WTC11 (cell line): Measurements from ENCODE around the gene NBAS. TPM values are rescaled to one million over a fixed set of nuclear protein-coding genes. Genes with fewer than 3 reads are reported as not detected.

Experiments used
- ATAC-seq: fragments of 200-7000 bp; cut with Tn5 transposase; 2 replicates; pipeline ENCODE4 v1.10.0; 2021; ENCODE audit warnings: mild to moderate bottlenecking, moderate library complexity
- CTCF ChIA-PET: fragments of 300-600 bp; sonication (Branson Sonifier 250); formaldehyde crosslinking; loops from one replicate; lab custom pipeline; 2021; ENCODE audit warnings: antibody characterized with exemption; lab: Charles Lee
- POLR2A ChIA-PET: fragments of 350-600 bp; sonication (Branson Sonifier 250); formaldehyde crosslinking; loops from one replicate; lab custom pipeline; 2021; ENCODE audit warnings: antibody characterized with exemption; lab: Charles Lee
- DNase-seq: peaks from one replicate; pipeline ENCODE4 v3.0.0; 2021; ENCODE audit warnings: low spot score
- H3K27ac Mint-ChIP-seq: 2 replicates; pipeline ENCODE4 v1.8.0; 2021; ENCODE audit warnings: mixed read lengths
- H3K27me3 Mint-ChIP-seq: 2 replicates; pipeline ENCODE4 v1.8.0; 2021; ENCODE audit warnings: low read depth, mild to moderate bottlenecking, moderate library complexity, mixed read lengths
- H3K36me3 Mint-ChIP-seq: 2 replicates; pipeline ENCODE4 v1.8.0; 2021; ENCODE audit warnings: mixed read lengths
- H3K4me1 Mint-ChIP-seq: 2 replicates; pipeline ENCODE4 v1.8.0; 2022; ENCODE audit warnings: mixed read lengths
- H3K4me3 Mint-ChIP-seq: 2 replicates; pipeline ENCODE4 v1.8.0; 2021; ENCODE audit warnings: mild to moderate bottlenecking, moderate library complexity, mixed read lengths
- H3K9me3 Mint-ChIP-seq: 2 replicates; pipeline ENCODE4 v1.8.0; 2021; ENCODE audit warnings: mixed read lengths
- FOXP1 ChIP-seq: sonication (generic); formaldehyde crosslinking; IDR thresholded peaks from 2 replicates; pipeline ENCODE4 v1.8.0; 2022; ENCODE audit warnings: missing genetic modification reagents, mild to moderate bottlenecking, moderate library complexity, borderline replicate concordance
- GABPB1 ChIP-seq: sonication (generic); formaldehyde crosslinking; IDR thresholded peaks from 2 replicates; pipeline ENCODE4 v1.8.1; 2023; ENCODE audit warnings: mild to moderate bottlenecking, missing genetic modification reagents
- IRF2 ChIP-seq: sonication (generic); formaldehyde crosslinking; IDR thresholded peaks from 2 replicates; pipeline ENCODE4 v1.8.0; 2022; ENCODE audit warnings: low read depth, missing genetic modification reagents, borderline replicate concordance
- JUN ChIP-seq: sonication (generic); formaldehyde crosslinking; IDR thresholded peaks from 2 replicates; pipeline ENCODE4 v1.8.0; 2023; ENCODE audit warnings: mild to moderate bottlenecking, missing genetic modification reagents
- NFATC4 ChIP-seq: fragments of 250-450 bp; sonication (Bioruptor Pico); IDR thresholded peaks from 2 replicates; pipeline ENCODE4 v1.9.0; 2021; ENCODE audit warnings: mild to moderate bottlenecking
- NFYB ChIP-seq: sonication (generic); formaldehyde crosslinking; conservative IDR thresholded peaks from 2 replicates; pipeline ENCODE4 v1.8.0; 2022; ENCODE audit warnings: low read depth, missing genetic modification reagents
- NR1H2 ChIP-seq: sonication (generic); formaldehyde crosslinking; IDR thresholded peaks from 2 replicates; pipeline ENCODE4 v1.9.0; 2021; ENCODE audit warnings: mild to moderate bottlenecking, moderate library complexity, missing genetic modification reagents
- NR2C2 ChIP-seq: sonication (generic); formaldehyde crosslinking; IDR thresholded peaks from 2 replicates; pipeline ENCODE4 v1.8.0; 2022; ENCODE audit warnings: mild to moderate bottlenecking, missing genetic modification reagents
- OVOL2 ChIP-seq: fragments of 250-450 bp; sonication (Bioruptor Pico); IDR thresholded peaks from 2 replicates; pipeline ENCODE4 v1.9.0; 2021; ENCODE audit warnings: mild to moderate bottlenecking, borderline replicate concordance
- TEAD4 ChIP-seq: sonication (generic); formaldehyde crosslinking; IDR thresholded peaks from 2 replicates; pipeline ENCODE4 v1.8.0; 2022; ENCODE audit warnings: mild to moderate bottlenecking, missing genetic modification reagents
- ZNF416 ChIP-seq: fragments of 250-450 bp; sonication (Bioruptor Pico); IDR thresholded peaks from 2 replicates; pipeline ENCODE4 v1.9.0; 2021; ENCODE audit warnings: mild to moderate bottlenecking, inconsistent platforms
- ZNF671 ChIP-seq: fragments of 250-450 bp; sonication (Bioruptor Pico); IDR thresholded peaks from 2 replicates; pipeline ENCODE4 v1.8.0; 2021; ENCODE audit warnings: mild to moderate bottlenecking
- total RNA-seq: library from RNA; stranded (reverse); gene quantifications from 3 replicates; pipeline ENCODE4 v1.2.3, GENCODE V29; 2021
- TF ChIP-seq, protein P1 (sequence below): sonication (generic); formaldehyde crosslinking; IDR thresholded peaks from 2 replicates; pipeline ENCODE4 v1.8.1; 2023; ENCODE audit warnings: mild to moderate bottlenecking, missing genetic modification reagents, borderline replicate concordance
- TF ChIP-seq, protein P2 (sequence below): sonication (generic); formaldehyde crosslinking; IDR thresholded peaks from 2 replicates; pipeline ENCODE4 v1.8.0; 2022; ENCODE audit warnings: mild to moderate bottlenecking, missing genetic modification reagents
- TF ChIP-seq, protein P3 (sequence below): sonication (generic); formaldehyde crosslinking; IDR thresholded peaks from 2 replicates; pipeline ENCODE4 v1.8.0; 2023; ENCODE audit warnings: mild to moderate bottlenecking, missing genetic modification reagents
- TF ChIP-seq, protein P4 (sequence below): fragments of 200-600 bp; IDR thresholded peaks from 2 replicates; pipeline ENCODE4 v1.8.0; 2022; ENCODE audit warnings: antibody characterized with exemption
- TF ChIP-seq, protein P5 (sequence below): fragments of 250-450 bp; sonication (Bioruptor Pico); IDR thresholded peaks from 2 replicates; pipeline ENCODE4 v1.9.0; 2021; ENCODE audit warnings: moderate library complexity, mild to moderate bottlenecking, inconsistent platforms, borderline replicate concordance
- TF ChIP-seq, protein P6 (sequence below): sonication (generic); formaldehyde crosslinking; IDR thresholded peaks from 2 replicates; pipeline ENCODE4 v1.8.1; 2023; ENCODE audit warnings: mild to moderate bottlenecking, missing genetic modification reagents
- TF ChIP-seq, protein P7 (sequence below): fragments of 250-450 bp; sonication (Bioruptor Pico); IDR thresholded peaks from 2 replicates; pipeline ENCODE4 v1.9.0; 2021; ENCODE audit warnings: mild to moderate bottlenecking, borderline replicate concordance
- TF ChIP-seq, protein P8 (sequence below): sonication (generic); formaldehyde crosslinking; IDR thresholded peaks from 2 replicates; pipeline ENCODE4 v1.8.0; 2022; ENCODE audit warnings: mild to moderate bottlenecking, missing genetic modification reagents

The NBAS gene
- total RNA-seq, 1 experiment from 2014 or later, result 32.3 TPM

DNA sequence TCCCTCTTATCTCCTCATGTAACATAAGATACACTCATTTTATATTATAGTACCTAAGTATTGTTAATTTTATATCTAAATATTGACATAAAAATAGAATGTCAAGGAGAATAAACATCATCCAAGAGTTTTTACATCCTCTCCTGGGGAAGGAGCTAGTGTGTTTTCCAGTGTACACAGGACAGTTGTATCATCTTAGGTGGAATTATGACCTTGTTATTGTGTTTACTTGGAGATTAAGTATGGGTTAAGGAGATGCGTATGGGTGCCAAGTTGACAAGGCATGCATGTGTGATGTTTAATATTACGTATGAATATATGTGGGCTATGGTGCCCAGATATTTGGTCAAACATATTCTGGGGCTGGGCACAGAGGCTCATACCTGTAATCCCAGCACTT lies 19.3 kb upstream of the NBAS start:
- no peak overlapping the region for H3K27ac Mint-ChIP-seq
- H3K9me3 Mint-ChIP-seq, result peaks cover 13% of the 10 kb centered on the region
- DNase-seq, result no peak
- peaks cover 10% of the 10 kb centered on the region for H3K4me1 Mint-ChIP-seq
- TF ChIP-seq NR2C2 (CRISPR knock-in tag) (no peak), GABPB1 (no peak), OVOL2 (CRISPR knock-in tag) (no peak), NFATC4 (CRISPR knock-in tag) (no peak), JUN (CRISPR knock-in tag) (no peak), FOXP1 (CRISPR knock-in tag) (no peak), IRF2 (no peak), TEAD4 (no peak), ZNF671 (CRISPR knock-in tag) (no peak), NFYB (CRISPR knock-in tag) (no peak), NR1H2 (no peak), ZNF416 (CRISPR knock-in tag) (no peak)
- TF ChIP-seq, protein P1, sequence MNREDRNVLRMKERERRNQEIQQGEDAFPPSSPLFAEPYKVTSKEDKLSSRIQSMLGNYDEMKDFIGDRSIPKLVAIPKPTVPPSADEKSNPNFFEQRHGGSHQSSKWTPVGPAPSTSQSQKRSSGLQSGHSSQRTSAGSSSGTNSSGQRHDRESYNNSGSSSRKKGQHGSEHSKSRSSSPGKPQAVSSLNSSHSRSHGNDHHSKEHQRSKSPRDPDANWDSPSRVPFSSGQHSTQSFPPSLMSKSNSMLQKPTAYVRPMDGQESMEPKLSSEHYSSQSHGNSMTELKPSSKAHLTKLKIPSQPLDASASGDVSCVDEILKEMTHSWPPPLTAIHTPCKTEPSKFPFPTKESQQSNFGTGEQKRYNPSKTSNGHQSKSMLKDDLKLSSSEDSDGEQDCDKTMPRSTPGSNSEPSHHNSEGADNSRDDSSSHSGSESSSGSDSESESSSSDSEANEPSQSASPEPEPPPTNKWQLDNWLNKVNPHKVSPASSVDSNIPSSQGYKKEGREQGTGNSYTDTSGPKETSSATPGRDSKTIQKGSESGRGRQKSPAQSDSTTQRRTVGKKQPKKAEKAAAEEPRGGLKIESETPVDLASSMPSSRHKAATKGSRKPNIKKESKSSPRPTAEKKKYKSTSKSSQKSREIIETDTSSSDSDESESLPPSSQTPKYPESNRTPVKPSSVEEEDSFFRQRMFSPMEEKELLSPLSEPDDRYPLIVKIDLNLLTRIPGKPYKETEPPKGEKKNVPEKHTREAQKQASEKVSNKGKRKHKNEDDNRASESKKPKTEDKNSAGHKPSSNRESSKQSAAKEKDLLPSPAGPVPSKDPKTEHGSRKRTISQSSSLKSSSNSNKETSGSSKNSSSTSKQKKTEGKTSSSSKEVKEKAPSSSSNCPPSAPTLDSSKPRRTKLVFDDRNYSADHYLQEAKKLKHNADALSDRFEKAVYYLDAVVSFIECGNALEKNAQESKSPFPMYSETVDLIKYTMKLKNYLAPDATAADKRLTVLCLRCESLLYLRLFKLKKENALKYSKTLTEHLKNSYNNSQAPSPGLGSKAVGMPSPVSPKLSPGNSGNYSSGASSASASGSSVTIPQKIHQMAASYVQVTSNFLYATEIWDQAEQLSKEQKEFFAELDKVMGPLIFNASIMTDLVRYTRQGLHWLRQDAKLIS (CRISPR knock-in tag), result no peak
- TF ChIP-seq, protein P2, sequence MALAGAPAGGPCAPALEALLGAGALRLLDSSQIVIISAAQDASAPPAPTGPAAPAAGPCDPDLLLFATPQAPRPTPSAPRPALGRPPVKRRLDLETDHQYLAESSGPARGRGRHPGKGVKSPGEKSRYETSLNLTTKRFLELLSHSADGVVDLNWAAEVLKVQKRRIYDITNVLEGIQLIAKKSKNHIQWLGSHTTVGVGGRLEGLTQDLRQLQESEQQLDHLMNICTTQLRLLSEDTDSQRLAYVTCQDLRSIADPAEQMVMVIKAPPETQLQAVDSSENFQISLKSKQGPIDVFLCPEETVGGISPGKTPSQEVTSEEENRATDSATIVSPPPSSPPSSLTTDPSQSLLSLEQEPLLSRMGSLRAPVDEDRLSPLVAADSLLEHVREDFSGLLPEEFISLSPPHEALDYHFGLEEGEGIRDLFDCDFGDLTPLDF (CRISPR knock-in tag), result no peak
- TF ChIP-seq, protein P3, sequence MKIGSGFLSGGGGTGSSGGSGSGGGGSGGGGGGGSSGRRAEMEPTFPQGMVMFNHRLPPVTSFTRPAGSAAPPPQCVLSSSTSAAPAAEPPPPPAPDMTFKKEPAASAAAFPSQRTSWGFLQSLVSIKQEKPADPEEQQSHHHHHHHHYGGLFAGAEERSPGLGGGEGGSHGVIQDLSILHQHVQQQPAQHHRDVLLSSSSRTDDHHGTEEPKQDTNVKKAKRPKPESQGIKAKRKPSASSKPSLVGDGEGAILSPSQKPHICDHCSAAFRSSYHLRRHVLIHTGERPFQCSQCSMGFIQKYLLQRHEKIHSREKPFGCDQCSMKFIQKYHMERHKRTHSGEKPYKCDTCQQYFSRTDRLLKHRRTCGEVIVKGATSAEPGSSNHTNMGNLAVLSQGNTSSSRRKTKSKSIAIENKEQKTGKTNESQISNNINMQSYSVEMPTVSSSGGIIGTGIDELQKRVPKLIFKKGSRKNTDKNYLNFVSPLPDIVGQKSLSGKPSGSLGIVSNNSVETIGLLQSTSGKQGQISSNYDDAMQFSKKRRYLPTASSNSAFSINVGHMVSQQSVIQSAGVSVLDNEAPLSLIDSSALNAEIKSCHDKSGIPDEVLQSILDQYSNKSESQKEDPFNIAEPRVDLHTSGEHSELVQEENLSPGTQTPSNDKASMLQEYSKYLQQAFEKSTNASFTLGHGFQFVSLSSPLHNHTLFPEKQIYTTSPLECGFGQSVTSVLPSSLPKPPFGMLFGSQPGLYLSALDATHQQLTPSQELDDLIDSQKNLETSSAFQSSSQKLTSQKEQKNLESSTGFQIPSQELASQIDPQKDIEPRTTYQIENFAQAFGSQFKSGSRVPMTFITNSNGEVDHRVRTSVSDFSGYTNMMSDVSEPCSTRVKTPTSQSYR (CRISPR knock-in tag), result no peak
- TF ChIP-seq, protein P4, sequence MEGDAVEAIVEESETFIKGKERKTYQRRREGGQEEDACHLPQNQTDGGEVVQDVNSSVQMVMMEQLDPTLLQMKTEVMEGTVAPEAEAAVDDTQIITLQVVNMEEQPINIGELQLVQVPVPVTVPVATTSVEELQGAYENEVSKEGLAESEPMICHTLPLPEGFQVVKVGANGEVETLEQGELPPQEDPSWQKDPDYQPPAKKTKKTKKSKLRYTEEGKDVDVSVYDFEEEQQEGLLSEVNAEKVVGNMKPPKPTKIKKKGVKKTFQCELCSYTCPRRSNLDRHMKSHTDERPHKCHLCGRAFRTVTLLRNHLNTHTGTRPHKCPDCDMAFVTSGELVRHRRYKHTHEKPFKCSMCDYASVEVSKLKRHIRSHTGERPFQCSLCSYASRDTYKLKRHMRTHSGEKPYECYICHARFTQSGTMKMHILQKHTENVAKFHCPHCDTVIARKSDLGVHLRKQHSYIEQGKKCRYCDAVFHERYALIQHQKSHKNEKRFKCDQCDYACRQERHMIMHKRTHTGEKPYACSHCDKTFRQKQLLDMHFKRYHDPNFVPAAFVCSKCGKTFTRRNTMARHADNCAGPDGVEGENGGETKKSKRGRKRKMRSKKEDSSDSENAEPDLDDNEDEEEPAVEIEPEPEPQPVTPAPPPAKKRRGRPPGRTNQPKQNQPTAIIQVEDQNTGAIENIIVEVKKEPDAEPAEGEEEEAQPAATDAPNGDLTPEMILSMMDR, result no peak
- TF ChIP-seq, protein P5, sequence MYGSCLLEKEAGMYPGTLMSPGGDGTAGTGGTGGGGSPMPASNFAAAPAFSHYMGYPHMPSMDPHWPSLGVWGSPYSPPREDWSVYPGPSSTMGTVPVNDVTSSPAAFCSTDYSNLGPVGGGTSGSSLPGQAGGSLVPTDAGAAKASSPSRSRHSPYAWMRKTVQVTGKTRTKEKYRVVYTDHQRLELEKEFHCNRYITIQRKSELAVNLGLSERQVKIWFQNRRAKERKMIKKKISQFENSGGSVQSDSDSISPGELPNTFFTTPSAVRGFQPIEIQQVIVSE (CRISPR knock-in tag), result no peak
- TF ChIP-seq, protein P6, sequence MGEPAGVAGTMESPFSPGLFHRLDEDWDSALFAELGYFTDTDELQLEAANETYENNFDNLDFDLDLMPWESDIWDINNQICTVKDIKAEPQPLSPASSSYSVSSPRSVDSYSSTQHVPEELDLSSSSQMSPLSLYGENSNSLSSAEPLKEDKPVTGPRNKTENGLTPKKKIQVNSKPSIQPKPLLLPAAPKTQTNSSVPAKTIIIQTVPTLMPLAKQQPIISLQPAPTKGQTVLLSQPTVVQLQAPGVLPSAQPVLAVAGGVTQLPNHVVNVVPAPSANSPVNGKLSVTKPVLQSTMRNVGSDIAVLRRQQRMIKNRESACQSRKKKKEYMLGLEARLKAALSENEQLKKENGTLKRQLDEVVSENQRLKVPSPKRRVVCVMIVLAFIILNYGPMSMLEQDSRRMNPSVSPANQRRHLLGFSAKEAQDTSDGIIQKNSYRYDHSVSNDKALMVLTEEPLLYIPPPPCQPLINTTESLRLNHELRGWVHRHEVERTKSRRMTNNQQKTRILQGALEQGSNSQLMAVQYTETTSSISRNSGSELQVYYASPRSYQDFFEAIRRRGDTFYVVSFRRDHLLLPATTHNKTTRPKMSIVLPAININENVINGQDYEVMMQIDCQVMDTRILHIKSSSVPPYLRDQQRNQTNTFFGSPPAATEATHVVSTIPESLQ (CRISPR knock-in tag), result no peak
- TF ChIP-seq, protein P7, sequence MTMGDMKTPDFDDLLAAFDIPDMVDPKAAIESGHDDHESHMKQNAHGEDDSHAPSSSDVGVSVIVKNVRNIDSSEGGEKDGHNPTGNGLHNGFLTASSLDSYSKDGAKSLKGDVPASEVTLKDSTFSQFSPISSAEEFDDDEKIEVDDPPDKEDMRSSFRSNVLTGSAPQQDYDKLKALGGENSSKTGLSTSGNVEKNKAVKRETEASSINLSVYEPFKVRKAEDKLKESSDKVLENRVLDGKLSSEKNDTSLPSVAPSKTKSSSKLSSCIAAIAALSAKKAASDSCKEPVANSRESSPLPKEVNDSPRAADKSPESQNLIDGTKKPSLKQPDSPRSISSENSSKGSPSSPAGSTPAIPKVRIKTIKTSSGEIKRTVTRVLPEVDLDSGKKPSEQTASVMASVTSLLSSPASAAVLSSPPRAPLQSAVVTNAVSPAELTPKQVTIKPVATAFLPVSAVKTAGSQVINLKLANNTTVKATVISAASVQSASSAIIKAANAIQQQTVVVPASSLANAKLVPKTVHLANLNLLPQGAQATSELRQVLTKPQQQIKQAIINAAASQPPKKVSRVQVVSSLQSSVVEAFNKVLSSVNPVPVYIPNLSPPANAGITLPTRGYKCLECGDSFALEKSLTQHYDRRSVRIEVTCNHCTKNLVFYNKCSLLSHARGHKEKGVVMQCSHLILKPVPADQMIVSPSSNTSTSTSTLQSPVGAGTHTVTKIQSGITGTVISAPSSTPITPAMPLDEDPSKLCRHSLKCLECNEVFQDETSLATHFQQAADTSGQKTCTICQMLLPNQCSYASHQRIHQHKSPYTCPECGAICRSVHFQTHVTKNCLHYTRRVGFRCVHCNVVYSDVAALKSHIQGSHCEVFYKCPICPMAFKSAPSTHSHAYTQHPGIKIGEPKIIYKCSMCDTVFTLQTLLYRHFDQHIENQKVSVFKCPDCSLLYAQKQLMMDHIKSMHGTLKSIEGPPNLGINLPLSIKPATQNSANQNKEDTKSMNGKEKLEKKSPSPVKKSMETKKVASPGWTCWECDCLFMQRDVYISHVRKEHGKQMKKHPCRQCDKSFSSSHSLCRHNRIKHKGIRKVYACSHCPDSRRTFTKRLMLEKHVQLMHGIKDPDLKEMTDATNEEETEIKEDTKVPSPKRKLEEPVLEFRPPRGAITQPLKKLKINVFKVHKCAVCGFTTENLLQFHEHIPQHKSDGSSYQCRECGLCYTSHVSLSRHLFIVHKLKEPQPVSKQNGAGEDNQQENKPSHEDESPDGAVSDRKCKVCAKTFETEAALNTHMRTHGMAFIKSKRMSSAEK (CRISPR knock-in tag), result no peak
- TF ChIP-seq, protein P8, sequence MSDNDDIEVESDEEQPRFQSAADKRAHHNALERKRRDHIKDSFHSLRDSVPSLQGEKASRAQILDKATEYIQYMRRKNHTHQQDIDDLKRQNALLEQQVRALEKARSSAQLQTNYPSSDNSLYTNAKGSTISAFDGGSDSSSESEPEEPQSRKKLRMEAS (CRISPR knock-in tag), result no peak
- no peaks in the 10 kb centered on the region for H3K36me3 Mint-ChIP-seq
- peaks cover 7% of the 10 kb centered on the region; the same call in 1 of the 2 replicates for H3K27me3 Mint-ChIP-seq
- ChIA-PET POLR2A (interaction anchor here (0.7 kb wide), 1 partner anchor 15 kb away, joined by 5 read pairs; no protein-coding TSS in a partner anchor), CTCF (no interaction called here)
- ATAC-seq, result no peak
- H3K4me3 Mint-ChIP-seq, result no peak overlapping the region
